HG02852 (cell line): Measurements from ENCODE around the gene GRM4.

ENCODE experiments used
- ATAC-seq: cut with Tn5 transposase; IDR thresholded peaks from one replicate; pipeline ENCODE4 v1.9.1; 2021; ENCODE audit warnings: mild to moderate bottlenecking, moderate library complexity; ENCODE audit not compliant: unreplicated experiment

Gene GRM4

DNA sequence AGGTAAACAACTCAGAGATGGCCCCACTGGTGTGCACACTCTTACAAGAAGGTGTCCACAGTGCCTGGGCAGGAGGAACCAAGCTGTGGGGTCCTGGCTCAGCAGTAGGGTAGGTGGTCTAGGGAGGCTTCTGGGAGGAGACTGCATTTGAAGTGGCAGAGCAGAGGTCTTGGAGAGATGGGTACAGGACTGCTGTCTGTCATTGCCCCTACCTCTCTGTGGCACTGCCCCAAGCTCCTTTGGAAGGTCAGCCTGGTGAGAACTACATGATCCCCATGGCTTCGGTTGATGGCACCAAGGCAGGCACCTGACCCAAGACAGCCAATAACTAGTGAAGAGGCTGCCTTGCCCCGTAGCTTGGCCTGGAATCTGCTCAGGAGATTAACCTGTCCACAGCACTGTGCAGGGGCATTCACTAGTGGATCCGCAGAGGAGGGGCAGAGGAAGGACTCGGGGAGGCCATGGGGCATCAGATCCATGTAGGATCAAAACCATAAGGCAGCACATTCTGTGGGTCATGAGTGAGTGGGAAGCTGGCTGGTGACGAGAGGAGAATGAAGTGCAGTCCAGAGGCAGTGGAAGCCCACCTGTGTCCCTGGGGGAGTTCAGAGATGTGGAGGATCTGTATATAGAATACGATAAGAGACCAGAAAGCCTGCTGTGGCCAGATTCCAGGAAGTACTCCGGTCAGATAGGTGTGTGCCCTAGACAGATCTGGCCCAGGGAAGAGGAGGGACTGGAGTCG, 162.0 kb downstream of the GRM4 start:
- ATAC-seq: no peak

- ATAC-seq: no peak
These were observed 162.7 kb downstream of the GRM4 start for GRCh38 chr6:33983109-33983716.

DNA sequence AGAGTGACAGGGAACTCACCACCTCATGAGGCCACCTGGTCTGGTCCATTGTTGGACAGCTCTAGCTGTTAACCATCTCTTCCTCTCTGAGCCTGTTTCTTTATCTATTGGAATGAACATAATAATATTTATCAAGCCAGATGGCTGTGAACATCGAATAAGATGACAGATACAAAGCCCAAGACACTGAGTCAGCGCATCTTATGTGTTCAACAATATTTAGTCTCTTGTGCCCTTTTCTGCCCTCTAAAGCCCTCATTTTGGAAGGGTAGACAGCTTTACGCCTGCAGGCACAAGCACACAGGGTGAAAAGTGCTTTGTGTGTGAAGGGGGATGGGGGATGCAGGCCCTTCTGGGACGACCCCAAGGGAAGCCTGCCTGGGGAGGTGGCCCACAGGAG, 164.0 kb downstream of the GRM4 start:
- ATAC-seq: no peak

GRCh38 chr6:33981421-33981820, 164.5 kb downstream of the GRM4 start:
- no peak for ATAC-seq

DNA sequence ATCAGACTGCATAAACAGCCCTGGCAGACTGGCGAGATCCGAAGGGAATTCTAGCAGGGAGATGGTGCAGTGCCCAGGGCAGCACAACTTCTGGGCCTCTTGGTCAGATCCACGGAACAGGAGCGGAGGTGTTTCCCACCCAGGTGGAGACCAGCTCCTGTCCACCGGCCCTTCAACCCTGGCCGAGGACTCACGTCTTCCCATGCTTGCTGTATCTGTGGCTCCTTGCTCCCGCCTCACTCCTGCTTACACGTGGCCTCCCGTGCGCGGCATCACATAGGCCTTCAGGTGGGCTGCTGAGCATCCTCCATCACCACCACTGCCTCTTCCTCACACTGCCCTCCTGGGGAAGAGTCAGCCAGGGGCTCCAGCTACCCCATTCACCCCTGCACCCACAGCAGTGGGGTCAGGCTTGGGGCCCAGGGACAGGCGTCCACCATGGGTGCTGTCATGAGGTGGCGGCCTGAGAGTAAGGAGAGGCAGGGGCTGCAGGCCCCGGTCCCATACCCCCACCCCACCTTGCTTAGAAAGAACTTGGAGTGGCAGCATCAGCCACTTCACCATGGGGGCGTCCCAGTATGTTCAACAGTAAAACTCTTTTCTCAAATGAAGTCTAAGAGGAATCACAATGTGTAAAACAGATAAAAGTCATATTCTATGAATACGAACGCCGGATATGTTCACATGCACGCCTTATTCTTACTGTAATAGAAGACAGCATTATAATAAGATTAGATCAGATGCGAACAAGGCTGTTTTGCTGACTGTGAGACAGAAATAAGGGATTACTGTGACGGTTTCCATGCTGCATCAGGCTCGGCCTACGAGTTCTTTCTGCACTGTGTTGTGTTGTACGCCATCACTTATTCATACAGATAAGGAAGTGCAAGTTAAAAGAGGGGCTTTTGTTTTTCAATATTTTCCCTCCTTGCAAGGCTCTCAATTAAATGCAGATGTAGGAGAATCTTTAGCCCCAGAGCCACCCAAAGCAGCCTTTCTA, 165.4 kb downstream of the GRM4 start:
- no peak for ATAC-seq

- ATAC-seq: no peak
These were observed 166.1 kb downstream of the GRM4 start for GRCh38 chr6:33979750-33980149.

GRCh38 chr6:33978412-33979150, 167.3 kb downstream of the GRM4 start:
- ATAC-seq: no peak

DNA sequence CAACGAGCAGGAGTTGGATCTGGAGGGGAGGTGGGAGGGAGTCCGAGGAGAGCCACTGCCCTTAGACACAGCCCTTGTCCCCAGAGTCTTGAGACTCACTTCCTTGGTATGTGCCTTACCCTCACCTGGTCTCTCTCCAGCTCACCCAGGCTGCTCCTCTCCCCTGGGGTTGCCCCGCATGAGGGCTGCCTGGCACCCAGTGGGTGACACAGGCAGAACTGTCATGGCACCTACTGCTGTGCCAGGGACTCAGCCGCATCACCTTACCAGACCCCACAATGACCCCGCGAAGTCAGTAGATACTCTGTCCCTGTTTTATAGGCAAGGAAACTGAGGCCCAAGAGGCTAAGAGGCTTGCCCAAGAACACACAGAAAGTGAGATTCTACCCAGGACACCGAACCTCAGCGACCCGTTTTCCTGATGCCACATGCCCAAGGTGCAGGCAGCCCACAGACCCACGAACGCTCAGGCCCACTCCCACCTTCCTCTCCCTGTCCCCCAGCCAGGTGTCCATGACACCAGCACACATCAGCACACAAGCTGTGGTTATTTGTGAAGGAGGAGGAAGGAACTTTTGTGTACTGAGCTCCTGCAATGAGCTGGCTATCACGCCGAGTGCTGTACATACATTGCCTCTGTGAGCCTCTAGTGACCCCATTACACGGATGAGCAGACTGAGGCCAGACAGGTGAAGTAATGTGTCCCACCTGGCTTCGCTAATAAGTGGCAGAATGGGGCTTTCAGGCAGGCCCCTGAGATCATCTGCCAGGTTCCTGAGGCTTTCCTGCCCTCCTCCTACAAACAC, 168.1 kb downstream of the GRM4 start:
- ATAC-seq: no peak

DNA sequence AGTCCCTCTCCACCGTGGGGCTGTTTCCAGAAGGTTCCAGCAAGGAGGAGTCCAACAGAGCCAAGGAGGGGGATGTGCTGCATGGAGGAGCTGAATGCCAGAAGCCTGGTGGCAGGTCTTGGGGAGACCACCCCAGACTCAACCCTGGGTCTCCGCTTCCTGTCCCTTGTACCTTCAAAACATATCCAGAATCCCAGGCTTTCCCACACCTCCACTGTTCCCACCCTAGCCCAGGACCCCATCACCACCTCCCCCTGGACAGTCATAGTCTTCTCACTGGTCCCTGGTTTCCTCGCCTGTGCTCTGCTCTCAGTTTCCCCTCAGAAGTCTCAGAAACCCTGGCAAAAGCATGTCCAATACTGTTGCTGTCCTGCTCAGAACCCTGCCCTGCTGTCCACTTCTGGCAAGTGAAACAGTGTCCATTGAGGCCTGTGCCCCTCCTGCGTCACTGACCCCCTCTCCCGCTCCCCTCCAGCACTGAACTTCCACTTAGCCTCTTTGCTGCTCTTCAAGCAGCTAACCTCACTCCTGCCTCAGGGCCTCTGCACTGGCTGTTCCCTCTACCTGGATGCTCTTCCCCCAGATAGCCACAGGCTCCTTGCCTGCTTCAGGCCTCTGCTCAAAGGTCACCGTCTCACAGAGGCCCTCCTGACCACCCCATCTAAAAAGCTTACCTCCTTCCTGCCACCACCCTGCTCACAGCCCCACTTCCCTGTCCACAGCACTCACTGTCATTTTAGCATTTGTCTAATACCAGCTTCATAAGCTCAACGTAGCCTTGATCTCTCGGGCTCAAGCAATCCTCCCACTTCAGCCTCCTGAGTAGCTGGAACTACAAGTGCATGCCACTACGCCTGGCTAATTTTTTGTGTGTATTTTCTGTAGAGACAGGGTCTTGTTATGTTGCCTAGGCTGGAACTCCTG, 169.2 kb downstream of the GRM4 start:
- ATAC-seq: no peak

GRCh38 chr6:33975661-33976436, 170.0 kb downstream of the GRM4 start:
- no peak for ATAC-seq

GRCh38 chr6:33974471-33974870, 171.4 kb downstream of the GRM4 start:
- no peak for ATAC-seq

GRCh38 chr6:33974030-33974429, 171.9 kb downstream of the GRM4 start:
- no peak for ATAC-seq

DNA sequence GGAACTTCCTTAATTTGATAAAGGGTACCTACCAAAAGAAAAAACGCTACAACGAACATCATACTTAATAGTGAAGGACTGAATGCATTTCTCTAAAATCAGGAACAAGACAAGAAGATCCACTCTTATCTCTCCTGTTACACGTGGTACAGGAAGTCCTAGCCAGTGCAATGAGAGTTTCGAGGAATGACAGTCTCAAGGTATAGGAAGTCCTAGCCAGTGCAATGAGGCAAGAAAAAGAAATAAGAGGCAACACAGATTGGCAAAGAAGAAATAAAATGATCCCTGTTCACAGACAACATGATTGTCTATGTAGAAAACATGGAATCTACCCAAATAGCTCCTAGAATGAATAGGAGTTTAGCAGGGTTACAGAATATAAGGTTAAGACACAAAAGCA, 174.3 kb downstream of the GRM4 start:
- ATAC-seq: no peak
